Hematopoietic multipotent progenitor cell treated with erythropoietin and hydrocortisone succinate and interleukin-3 and kit ligand, for 17 days (in vitro differentiated cells): ENCODE measurements around the gene ARHGAP24.

Source experiments
- DNase-seq: peaks from one replicate; pipeline ENCODE4 v3.0.0-alpha.2; 2015; ENCODE audit warnings: low spot score

ARHGAP24 gene

DNA sequence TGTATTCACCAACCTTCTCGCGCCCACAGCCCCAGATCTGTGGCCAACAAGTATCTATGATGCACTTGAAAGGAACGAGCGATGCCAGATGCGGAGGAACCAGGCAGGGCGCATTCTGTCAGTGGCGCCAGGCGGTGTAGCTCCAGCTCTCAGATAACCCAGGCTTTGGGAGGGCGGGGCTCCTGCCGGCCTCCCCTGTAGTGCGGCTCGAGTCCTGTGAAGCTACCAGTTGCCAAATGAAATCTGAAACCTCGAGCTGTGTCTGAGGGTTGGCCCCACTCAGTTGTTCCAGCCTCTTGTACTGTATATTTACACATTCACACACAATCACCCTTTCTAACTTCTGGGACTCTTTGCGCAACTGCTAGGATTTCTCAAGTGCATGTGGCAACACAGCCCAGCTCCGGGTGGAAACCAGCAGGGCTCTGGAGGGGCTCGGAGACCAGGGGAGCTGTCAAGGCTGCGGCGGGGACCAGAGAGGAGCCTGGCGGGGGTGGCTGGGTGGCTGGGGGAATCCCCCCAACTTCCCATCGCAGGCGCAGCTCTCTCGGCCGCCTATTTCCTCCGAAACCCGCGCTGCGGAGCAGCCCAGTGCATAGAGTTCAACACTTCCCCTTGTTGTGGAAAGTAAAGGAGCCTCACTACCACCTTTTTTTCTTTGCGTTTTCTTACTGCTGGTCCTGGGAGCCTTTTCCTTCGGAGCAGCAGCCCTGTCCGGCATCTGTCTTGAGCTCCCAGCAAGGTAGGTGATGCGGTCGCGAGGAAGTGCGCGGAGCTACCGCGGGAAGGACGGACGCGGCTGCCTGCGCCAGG lies at the start of gene ARHGAP24:
Gene ARHGAP24 (plus strand): TSS at position 333 of the 813 bp plus-strand sequence.
- no peak for DNase-seq

DNA sequence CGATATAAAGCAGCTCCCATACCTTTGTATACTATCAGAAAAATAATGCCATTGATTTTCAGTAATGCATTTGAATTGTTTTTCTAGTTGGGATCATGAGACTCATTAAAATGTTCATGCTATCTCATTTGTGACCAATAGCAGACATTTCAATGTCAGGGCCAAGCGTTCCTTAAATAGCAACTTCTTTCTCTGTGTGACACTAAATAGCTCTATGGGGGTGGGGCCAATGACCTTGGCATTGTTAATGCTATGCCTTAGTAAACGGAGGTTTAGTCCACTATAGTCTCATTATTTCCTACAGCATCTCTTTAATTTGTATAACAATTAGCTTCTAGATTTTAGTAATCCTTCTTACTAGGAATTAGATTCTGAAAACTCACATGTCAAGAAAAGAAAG lies 48.6 kb upstream of the ARHGAP24 start:
- DNase-seq = no peak

DNA sequence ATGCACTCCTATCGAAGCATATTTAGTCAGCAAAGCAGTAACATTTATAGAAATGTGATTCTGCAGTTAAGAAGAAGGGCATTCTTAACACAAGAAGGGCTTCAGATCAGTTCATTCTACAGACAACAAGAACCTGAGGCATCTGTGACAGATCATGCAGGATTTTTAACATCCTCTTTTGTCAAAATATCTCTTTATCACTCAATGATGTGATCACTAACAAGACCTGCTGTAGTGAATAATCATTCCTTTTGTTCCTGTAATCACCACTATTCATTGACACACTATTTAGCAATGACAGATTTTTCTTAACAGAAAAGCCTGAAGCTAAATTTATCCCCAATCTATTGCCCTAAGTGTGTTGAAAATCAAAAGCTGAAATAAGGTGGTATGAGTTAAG lies 47.8 kb upstream of the ARHGAP24 start:
- no peak for DNase-seq

DNA sequence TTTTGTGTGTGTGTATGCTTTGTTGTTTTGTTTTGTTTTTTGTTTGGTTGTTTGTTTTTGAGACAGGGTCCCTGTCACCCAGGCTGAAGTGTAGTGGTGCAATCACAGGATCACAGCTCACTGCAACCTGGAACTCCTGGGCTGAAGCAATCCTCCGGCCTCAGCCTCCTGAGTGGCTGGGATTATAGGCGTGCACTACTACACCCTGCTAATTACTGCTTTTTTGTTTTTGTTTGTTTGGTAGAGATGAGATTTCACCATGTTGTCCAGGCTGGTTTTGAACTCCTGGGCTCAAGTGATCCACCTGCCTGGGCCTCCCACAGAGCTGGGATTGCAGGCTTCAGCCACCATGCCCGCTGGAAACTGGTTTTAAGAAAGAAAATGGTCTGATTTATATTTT lies 44.7 kb upstream of the ARHGAP24 start:
- DNase-seq = no peak

DNA sequence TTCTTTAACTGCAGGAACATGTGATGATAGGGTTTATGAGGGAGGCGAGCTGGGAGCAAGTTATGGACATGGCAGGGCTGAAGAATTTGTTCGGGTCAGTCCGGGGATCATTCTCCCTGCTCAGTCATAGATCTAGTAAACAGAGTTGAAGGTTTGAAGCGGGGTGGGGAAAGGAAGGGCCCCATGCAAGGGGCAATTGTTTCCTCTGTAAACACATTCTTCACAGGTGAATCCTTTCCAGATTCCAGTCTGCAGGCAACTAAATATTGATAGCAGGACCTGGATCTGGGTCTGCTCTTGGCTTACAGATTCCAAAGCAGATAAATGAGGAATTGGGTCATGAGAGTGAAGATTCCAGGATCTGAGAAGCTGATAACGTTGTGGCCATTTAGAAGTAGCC lies 44.3 kb upstream of the ARHGAP24 start:
- DNase-seq = no peak

DNA sequence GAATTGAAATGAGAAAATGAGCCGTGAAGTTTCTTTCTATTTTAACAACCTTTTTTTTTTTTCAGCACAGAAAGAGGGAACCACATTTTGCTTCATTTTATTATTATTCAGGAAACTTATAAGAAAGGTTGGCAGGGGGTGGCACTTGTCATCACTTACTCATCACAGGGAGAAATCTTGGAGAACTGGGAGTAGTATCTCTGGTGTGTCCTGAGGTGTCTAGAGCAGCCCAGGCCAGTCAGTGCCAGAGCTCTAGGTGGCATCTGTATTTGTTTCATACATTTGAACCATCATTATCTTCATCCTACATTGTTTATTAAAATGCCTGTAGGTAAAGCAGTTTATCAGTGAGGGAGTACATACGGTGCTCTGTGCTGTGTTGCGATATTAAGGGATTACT lies 43.8 kb upstream of the ARHGAP24 start:
- DNase-seq = no peak

DNA sequence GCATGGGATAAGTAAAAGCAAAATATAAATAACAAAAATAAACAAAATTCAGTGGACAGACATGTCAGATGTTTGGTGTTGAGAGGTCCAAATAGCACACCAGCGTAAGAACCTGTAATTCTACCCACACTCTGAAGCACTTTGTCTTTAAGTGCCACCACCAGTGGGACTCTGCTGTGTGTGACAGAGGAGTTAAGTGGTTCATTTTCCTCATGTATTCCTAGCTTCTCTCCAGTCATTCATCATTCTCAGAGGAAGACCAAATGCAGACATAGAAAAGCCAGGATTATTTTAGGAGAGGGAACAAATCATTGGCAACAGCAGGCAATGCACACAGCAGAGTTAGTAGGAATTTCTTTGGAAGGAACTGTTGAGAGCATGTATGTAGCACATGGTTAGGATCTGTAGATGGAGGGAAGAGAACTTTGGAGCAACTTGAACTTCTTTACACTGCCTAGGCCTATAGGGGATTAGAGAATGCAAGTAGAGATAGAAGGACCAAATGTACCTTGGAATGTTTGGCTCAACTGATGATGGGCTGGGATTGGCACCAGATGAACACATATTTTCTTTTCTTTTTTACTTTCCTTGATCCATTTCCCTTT lies 43.0 kb upstream of the ARHGAP24 start:
- no peak for DNase-seq

DNA sequence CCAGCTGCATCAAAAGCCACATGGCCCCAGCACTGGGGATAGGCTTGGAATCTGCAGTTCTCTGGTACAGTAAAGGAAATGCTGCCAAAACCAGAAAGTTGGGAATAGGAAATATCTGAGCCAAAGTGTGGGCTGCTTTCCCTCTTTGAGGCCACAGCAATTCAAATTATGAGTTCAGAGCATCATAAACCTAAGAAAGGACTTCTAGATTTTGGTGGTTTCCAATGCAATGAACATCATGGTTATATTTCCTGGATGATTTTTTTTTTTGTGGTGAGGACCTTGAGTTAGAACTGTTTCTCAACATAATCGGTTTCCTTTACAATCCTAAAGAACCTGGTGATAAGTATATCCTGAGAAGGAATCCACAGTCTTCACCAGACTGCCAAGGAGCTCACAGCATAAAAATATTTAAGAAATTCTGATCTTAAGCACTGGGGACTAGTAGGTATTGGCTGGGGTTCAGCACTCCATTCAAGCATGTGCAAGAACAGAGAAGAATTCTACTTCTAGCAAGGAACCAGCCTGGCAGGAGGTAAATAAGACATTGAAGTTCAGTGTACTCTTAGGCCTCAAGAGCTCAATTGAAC lies 29.8 kb upstream of the ARHGAP24 start:
- DNase-seq = no peak

DNA sequence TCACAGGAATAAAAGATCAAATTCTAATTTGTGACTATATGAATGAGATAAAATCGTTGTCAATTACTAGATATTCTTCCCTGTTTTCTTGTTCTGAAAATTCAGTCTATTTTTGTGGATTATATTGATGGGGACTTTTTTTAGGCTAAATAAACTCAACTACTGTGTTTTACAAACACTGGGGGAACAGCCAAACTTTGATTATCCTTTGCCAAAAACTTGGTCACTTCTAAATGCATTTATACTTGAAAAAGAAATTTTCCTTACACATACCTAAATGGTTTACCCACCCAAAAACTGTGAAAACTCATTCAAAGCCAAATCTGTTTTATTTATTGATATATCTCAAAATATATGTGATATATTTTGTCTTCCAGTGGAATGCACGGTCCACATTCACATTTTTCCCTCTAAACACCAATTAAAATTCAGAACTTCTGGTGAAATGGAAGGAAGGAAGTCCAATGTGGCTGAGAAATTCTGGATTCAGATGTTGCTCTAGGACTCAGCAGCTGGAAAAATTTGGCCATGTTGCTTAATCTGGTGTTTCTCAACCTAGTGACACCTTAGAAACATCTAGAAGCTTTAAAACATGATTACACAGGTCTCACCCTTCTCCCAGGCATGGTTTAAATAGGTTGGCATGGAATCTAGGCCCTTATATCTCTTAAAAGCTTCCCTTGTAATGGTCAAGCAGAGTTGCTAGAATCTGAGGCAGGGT lies 28.6 kb upstream of the ARHGAP24 start:
- no peak for DNase-seq

DNA sequence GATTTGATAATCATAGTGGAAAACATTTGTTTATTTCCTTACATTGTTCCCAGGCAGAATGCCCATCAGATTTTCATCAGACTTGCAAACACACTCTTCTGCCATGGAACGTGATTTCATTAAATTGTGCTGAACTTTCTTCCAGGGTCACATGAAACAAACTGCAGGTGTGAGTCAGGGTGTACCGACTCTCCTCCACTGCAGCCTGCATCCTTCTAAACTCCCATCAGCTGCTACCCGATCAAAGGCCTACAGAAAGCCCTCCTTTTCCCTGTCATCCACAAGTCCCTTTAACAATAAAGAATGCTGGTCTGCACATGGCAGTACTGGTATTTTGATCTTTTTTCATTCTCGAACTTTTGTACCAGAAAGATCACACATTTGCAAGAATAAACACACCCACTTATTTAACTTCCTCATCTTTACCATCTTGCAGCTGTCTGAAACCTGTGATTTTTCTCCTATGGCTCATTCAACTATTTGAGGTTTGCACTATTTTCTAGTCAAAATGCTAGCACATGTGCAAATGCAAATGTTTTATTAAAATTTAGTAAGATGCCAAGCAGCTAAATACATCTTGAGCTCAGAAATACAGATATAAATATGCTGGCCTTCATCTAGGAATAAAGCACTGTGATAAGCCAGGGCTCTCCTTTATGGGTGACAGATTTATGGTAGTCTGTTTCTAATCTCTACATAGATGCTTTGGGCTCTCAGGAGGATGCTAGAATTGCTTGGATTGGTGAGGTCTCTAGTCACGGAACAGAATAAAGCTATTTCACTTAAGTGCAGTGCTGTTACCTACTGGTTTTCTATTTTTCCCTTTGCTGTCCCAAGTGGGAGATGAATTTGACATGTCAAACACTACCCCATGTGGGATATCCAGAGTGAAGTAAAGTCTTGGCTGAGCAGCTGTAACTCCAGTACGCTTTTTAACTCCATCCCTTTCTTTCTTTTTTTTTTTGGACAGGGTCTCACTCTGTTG lies 25.8 kb upstream of the ARHGAP24 start:
- no peak for DNase-seq

DNA sequence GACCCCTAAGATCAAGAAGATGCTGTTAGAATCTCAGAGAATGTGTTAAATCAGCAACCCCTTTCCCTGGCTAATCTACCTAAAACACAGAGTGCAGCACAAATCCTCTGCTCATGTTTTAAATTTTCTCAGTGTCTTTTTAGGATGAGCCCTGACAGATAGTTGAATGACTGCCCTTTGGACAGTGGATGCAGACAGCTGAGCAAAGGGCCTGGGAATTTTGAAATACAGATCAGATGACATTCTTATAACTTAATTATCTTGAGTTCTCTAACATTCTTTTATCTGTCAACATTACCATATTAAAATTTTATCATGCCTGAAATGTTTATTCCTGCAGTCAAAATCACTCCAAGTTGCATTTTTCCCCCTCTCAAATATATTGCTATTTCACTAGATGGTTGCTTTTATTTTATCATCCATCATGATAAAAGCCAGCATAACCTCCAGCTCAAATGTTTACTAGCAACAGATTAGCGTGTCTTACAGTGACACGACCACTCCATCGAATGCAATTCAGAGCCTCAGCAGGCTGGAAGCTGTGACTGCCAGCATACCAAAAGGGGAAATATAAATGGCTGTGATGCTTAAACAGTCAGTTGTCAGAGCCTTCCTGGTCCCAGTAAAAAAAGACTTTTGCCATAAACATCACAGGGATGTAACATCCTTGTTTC lies 22.8 kb upstream of the ARHGAP24 start:
- no peak for DNase-seq

DNA sequence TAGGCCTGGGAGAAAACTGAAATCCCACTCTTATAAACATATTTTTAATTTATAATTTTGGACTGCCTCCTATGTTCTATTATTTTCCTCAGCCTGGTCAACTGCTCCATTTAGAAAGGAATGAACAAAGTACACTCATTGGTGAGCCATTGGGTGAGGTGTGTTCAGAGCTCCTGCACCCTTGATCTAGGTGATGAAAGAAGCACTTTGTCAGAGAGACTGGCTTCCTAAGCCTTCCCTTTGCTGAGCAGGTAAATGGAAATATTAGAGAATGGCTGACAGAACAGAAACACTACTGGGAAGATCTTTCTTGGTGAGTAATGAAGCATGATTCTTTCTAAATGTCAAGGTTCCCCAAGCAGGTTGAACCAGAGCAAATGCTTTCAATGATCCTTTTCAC lies 19.0 kb upstream of the ARHGAP24 start:
- no peak for DNase-seq

DNA sequence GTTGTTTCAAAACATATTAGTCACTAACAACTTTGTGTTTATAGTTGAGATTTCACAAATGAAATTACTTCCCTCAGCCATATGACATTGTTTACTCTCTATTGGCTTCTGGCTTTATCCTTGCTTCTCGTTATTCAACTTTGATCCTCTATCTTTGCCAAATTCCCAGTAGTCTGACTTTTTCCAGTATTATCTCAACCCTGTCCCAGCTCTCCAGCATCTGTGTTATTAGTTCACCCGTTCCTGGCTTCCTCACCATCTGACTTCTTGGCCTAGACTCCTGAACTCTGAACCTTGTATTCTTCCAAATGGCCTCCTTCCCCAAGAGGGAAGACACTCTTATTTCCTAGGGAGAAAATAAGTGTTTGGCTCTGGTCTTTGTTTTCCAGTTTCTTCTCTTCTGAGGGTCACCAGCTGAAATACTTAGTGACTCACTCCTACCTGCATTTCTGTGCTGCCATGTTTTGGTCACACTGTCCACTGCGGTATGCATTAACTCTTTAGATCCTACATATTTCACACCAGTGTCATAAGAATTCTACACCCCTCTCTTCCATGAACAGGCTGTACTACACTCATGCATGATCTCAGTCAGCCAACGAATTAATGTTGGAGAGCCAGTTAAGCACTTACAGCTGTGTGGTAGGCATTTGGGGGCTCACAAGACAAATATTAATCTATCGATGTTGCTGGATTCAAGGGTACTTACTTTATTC lies 17.0 kb upstream of the ARHGAP24 start:
- DNase-seq = no peak

DNA sequence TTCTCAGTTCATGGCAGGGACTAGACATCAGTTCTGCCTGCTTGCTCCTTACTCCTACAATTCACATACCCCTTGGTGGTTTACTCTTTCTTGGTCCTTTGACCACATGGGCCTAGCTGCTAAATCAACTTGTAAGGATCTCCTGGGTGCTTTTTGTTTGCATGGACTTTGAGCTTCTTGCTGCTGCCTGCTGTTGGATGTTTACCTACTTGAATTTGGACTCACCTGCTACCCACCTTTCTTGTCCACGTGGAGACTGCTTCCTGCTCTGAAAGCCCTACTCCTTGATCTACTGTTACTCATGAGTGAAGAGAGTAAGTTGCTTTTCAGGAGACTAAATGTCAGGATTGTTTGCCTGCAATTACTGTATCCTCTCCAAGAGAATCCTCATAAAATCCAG lies 15.2 kb upstream of the ARHGAP24 start:
- no peak for DNase-seq

DNA sequence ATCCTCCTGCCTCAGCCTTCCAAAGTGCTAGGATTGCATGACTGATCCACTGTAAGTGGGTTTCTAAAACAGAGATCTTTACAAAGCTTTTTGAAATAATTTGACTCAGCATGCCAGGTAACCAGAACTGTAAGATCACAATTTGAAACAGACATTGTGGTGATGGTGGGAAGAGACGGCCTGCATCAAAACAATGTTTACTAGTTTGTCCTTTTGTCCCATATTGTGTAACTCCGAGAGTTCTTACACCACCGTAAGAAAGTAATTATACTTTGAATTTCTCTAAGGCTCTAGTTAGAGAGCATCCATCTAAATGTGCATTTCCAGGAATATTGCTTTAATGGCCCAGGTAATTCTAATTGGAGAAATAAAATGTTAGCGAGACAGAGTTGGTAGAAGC lies 594 bp upstream of the ARHGAP24 start:
- no peak for DNase-seq

DNA sequence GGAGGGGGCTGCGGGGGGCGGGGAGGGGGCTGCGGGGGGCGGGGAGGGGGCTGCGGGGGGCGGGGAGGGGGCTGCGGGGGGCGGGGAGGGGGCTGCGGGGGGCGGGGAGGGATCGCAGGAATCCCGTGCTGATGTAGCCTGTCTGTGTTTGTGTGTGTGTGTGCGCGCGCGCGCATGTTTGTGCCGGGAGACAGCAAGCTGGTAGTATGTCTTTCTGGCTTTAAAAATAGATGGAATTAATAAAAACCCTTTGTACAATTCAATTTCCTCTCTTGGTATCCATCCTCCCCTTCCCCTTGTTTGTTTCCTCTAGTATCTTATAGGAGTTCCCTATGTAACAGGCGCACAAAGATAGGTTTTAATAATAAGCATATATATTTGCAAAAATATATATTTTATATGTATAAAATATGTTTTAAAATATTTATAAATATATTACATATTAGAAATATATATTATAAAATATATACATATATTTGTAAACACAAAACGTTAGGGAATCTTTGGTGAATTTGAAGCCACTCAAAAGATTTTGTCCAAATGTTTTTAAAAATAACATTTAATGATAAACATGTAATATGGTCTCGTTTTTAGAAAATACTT lies 782 bp downstream of the ARHGAP24 start:
- no peak for DNase-seq

DNA sequence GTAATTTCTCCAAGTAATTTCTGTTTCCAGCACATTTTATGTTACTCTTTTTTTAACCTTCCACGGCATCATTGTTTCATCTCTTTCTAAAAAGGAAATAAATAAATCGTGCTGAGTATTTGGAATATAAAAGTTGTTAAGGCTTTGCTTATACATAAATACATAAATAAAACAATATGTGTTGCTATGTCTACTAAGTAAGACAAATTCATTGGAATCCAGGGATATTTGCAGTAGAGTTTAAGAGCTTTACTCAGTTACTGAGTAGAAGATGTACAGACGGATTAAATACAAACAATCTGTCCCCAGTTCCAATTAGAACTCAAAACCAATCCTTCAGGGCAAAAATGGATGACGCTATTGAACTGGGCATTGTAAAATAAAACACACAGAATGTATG lies 1.4 kb downstream of the ARHGAP24 start:
- no peak for DNase-seq

DNA sequence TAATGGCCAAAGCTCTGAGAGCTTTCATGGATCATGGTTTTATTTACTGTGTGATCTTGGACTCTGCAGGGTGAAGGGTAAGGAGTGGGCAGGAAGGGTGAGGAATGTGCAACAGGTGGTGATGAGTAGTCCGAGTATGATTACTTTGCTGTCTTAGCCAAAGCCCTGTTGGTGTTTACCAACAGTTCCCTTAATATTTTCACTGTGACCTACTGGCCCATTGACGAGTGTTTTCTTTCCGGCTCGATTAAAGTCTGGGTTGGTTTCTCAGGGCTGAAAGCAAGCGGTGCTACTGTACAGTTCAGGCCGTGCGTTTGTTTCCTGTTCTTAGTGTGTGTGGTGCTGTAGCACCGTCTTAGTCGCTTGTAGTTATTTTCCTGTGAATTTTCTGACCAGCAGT lies 2.6 kb downstream of the ARHGAP24 start:
- no peak for DNase-seq

DNA sequence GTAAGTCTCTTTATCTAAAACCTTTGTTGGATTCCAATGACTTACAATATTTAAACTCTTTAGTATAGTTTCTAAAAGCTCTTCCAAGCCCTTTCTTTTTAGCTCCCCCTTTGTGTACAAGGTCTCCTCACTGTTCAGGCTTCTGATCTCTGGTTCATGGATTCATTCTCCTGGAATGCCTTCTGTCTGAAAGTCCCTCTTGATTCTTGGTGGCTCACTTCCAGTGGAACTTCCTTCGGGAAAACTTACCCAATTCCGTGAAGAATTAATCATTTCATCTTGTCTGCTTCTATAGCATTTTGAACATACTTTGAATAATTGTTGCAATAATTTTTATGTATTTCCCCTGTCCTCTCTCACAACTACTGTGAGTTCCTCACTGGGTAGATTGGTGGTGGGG lies 3.6 kb downstream of the ARHGAP24 start:
- no peak for DNase-seq
